GM18873 (cell line): Measurements from ENCODE around the gene VWA3B.
"Not testable (repeated sequence)": the region's sequence is repeated elsewhere in the genome, so short reads cannot be mapped to it uniquely, and the experiment has no call there.

Experiments
- ATAC-seq: cut with Tn5 transposase; IDR thresholded peaks from one replicate; pipeline ENCODE4 v1.9.1; 2021; ENCODE audit warnings: mild to moderate bottlenecking, moderate library complexity, moderate number of reproducible peaks; ENCODE audit not compliant: unreplicated experiment, low FRiP score

The VWA3B gene

GRCh38 chr2:98313492-98314250 lies 226.7 kb downstream of the VWA3B start:
- no peak for ATAC-seq

- ATAC-seq = no peak
Measured at GRCh38 chr2:98314251-98314650, 227.3 kb downstream of the VWA3B start.

GRCh38 chr2:98315957-98316356 lies 229.0 kb downstream of the VWA3B start:
- ATAC-seq = no peak

DNA sequence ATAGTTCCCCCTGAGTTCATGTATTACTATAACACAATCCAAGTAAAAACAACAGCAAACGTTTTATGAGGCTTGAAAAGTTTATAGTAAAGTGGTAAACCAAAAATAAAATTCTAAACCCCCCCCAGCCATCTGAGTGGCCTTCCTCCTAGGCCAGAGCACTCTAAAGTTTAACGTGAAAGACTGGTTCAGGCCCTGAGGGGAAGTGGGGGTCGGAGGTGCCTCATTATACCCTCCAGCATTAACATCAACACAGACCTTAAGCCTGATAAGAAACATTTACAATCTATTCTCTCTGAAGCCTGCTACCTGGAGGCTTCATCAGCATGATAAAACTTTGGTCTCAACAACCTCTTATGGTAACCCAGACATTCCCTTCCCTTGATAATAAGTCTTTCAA lies 230.2 kb downstream of the VWA3B start:
- no peak for ATAC-seq

DNA sequence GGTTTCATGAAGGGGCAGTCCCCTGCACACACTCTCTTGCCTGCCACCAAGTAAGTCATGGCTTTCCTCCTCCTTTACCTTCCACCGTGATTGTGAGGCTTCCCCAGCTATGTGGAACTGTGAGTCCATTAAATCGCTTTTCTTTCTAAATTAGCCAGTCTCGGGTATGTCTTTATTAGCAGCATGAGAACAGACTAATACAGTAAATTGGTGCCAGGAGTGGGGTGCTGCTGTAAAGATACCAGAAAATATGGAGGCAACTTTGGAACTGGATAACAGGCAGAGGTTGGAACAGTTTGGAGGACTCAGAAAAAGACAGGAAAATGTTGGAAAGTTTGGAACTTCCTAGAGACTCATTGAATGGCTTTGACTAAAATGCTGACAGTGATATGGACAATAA lies 233.2 kb downstream of the VWA3B start:
- ATAC-seq = not testable (repeated sequence)

GRCh38 chr2:98324181-98324580 lies 237.2 kb downstream of the VWA3B start:
- no peak for ATAC-seq

- ATAC-seq = no peak
Measured at GRCh38 chr2:98327776-98328175, 240.8 kb downstream of the VWA3B start.

DNA sequence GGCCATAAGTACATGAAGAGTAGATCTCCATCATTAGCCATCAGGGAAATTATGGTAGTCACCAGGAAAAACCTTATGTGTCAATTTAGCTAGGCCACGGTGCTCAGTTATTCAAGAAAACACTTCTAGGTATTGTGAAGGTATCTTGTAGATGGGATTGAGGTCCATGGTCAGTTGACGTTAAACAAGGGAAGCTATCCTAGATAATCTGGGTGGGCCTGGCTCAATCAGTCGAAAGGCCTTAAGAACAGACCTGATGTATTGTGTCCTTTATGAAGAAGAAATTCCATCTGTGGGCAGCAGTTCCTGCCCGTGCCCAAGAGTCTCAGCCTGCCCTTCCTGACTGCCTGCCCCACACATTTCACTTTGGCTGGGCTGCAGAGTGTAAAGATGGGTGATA lies 242.6 kb downstream of the VWA3B start:
- no peak for ATAC-seq

DNA sequence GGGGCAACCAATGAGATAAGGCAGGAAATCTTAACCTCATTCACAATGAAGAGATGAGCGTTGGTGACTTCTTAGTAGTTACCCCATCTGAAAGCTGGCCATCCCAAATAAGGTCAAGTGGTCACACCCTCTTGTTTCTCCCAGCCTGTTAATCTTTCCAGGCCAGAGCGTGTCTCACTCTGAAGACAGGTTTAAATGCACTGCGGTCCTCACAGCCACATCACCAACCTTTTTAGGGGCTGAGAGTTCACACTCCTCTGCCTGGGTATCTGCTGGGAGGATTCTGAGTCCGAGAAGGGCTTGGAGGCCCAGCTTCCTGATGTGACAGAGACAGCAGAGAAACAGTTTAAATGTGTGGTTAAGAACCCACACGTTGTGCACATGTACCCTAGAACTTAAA lies 246.0 kb downstream of the VWA3B start:
- no peak for ATAC-seq

DNA sequence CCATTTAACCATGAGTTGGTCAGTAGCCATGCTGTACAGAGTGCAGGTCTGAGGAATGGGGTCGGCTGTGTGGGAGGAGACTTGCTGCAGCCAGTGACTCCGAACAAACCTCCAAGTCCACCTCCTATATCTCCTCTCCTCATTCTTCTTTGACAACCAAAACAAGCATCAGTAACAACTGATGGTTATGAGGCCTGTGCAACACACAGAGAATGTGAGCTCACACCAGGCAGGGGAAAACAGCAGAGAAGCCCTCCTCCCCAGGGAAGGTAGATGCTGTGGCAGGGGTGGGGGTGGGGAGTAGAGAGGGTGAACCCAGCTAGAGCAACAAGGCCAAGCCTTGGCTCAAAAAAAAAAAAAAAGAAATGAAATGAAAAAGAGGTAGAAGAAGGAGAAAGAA lies 247.0 kb downstream of the VWA3B start:
- no peak for ATAC-seq

GRCh38 chr2:98334439-98335078 lies 247.6 kb downstream of the VWA3B start:
- no peak for ATAC-seq

DNA sequence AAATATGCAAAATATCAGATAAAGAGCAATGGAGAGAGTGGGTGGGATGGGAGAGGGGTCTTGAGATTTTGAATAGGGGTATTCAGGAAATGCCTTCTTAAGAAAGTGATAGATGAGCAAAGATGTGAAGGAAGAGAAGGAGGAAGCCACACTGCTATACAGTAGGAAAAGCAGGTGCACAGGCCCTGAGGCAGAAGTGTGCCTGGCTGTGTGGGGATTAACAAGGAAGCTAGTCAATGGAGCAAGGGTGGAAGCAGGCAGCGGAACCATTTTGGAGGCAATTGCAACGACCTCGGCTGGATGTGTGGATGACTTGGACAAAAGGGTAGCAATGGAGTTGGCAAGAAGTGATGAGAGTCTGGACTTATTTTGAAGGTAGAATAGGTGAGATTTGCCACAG lies 248.3 kb downstream of the VWA3B start:
- ATAC-seq = no peak

GRCh38 chr2:98341241-98341640 lies 254.3 kb downstream of the VWA3B start:
- no peak for ATAC-seq

GRCh38 chr2:98343285-98343684 lies 256.3 kb downstream of the VWA3B start:
- ATAC-seq = no peak

DNA sequence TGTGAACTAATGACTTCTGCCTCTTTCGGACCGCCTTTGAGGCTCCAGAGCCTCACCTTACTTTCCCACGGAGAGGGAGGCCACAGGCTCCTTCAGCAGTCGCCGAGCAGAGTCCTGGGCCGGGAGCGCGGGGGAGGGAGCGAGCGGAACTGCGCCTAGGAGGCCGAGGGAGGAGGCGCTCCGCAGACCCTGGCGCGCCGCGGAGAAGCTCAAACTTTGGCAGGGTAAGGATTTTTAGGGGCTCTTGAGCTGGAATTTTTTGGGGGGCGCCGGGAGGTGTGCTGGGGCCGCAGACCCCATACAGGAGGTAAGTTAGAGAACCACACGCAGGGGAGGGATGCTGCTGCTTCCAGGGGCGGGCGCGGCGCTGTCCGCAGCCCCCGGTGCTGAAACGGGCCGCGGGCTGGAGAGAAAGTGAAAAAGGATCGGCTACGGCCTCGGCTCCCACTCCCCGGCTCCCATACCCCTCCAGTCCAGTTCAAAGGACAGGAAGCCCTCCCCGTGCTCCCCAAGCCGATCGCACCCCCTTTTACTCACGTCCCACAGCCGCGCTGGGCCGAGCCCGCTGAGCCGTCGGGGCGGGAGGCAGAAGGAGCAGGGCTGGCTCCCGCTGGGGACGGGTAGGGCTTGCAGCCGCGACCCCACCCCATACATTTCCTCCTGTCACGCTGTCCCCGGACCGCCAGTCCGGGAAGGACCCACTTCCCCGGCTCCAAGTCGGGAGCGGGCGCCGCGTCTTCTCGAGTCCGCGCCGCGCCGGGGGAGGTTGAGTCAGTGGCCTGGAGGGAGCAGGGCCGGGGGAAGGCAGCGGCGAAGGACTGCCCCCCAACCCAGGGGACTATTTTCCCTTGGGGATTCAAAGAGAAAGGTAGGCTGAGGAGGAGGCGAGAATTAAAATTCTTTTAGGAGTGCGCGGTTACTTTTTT lies 259.6 kb downstream of the VWA3B start, which contains the start of gene CNGA3:
Gene CNGA3 (plus strand): TSS at position 146 of the 926 bp plus-strand sequence. CDS start 23,520 bp downstream, outside the sequence.
- no peak for ATAC-seq

DNA sequence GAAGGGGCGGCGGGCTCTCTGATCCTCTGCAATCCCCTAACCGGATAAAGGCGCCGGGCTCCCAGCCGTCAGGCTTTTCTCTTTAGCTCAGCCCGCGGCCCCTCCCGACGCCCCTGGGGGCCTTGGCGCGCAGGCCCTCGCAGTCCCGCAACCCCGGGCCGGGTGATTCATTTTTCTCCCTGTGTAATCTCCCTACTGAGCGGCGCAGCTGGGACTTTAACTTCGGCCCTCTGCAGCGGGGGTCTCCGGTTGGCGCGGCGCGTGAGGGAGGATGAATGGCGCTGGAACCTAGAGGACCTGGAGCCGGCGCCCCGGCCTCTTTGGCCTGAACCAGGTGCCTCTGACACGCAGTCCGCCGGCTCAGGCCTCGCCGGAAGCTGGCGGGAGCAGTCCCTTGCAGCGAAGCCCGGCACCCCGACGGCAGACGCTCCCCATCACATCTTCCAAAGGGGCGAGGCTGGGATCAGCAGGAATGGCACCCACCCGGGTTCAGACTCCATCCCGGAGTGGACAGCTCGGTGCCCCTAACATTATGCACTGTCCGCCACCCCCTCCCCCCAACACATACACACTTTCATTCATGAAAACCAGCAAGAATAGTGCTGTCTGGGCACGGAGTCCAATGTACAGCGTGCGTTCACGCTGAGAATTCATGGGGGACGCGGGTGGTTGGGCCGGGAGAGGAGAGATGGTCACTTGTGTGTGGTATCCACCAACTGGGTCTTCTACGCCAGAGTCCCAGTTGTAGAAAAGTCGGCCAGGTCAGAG lies 260.5 kb downstream of the VWA3B start:
- ATAC-seq = no peak

DNA sequence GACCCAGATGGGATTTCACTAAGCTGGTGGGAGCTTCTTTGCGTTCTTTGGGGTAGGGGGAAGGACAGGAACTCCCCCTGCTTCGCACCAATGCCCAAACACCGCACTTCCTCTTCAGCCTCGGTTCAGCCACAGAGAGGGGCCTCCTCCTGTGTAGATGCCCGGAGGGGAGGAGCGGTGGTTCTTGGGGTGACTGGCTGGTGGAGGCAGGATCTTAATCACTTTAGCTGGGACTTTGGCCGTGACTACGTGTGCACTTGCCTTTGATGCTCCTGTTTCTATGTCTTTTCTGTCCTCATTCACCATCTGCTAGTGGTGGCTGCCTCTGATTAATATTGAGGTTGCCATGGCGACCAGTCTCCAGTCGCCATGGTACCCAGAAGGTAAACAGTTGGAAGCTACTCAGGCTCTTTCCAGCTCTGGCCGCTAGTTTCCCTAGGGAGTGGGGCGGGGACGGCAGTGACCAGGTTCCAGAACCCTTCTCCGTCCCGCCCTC lies 261.1 kb downstream of the VWA3B start:
- no peak for ATAC-seq

DNA sequence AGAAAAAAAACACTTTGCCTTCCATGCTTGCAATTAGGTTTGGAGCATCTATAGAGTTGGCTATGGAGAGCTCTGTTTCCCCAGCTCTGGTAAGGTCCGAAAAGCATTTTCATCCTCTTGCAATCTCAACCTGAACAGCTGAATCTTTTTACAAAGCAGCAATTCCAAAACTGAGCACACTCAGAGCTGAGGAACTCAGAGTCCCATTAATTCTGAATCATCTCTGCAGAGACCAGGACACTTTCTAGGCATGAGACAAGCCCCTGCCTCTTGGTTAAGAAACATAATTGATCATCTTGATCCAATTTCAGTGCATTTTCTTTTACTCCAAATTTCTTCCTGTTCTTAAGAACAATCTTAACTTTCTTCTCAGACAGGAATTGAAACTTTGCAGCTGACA lies 263.4 kb downstream of the VWA3B start:
- ATAC-seq = no peak

GRCh38 chr2:98355881-98356280 lies 268.9 kb downstream of the VWA3B start:
- no peak for ATAC-seq

DNA sequence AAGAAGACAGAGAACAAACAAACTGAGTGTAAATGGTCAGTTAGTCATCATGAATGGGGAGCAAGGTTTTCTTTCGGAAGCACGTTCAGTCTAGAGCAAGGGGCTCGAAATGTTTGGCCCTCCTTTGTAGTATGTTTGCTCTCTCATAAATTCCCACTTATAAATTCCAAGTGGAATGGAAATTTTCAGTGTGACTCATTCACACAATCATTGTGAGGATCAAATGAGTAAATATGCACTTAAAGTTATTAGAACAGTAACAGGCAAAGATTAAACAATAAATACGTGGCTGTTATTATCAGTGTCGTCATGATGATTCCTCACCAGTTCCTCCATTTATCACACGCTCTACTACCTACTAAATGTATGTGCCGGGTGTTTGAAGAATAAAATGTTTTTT lies 269.8 kb downstream of the VWA3B start:
- no peak for ATAC-seq
